Activated CD8-positive, alpha-beta memory T cell treated with anti-CD3 and anti-CD28 coated beads, Interleukin-2, amount 50 U/mL, for 4 hours (primary cell): ENCODE data around the gene CNTN6.
"Not testable (repeated sequence)": the region's sequence is repeated elsewhere in the genome, so short reads cannot be mapped to it uniquely, and the experiment has no call there.

ENCODE experiments used
- DNase-seq: peaks from one replicate; pipeline ENCODE4 v3.0.0-alpha.2; 2020

Gene CNTN6

GRCh38 chr3:1292571-1293071 is 199.8 kb downstream of the CNTN6 start:
- DNase-seq = no peak

- no peak for DNase-seq
Measured at GRCh38 chr3:1294586-1294985, 201.8 kb downstream of the CNTN6 start.

DNA sequence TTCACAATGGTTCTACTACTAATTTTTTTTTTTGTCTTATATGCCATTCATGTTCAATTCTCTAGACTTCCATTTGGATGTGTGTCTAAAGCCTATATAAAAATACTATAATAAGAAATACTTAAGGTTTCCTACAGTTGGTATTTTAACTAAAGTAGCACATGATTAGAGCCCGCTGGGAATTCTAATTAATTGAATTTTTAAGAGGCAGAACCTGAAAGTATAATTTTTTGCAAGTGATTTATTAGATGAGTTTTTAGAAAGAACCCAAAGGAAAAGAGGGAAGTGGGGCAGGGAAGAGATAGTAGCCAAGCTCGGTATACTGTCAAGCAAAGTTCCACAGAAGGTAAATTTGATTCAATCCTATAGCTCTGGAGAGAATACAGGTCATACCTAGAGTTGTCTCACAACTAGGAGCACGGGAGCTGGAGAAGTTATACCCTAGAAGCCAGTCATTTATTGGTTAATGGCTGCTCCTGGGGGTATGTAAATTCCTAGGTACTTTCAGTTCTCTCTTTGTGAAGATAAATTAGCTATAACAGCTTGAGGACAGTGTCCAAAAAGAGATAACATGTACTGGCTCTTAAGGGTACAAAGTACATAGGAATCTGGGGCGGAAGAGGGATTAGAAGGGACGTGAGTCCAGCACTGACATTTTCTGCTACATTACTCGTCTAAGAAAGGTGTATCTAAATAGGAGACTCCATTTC is 225.6 kb downstream of the CNTN6 start:
- DNase-seq = no peak

- DNase-seq = no peak
Measured at GRCh38 chr3:1326546-1326945, 233.7 kb downstream of the CNTN6 start.

GRCh38 chr3:1330107-1330506 is 237.3 kb downstream of the CNTN6 start:
- no peak for DNase-seq

DNA sequence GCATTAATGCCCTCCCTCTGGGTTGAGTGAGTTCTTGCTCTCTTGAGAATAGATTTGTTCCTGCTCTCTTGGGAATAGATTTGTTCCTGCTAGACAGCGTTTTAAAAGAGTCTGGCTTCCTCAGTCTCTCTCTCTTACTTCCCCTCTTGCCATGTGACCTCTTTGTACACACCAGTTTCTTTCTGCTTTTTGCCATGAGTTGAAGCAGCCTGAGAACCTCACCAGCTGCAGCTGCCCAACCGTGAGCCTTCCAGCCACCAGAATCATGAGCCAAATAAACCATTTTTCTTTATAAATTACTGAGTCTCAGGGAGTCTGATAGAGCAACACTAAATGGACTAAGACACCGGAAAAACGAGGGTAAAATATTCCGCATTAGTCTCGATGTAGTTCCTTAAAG is 253.6 kb downstream of the CNTN6 start:
- DNase-seq = no peak

DNA sequence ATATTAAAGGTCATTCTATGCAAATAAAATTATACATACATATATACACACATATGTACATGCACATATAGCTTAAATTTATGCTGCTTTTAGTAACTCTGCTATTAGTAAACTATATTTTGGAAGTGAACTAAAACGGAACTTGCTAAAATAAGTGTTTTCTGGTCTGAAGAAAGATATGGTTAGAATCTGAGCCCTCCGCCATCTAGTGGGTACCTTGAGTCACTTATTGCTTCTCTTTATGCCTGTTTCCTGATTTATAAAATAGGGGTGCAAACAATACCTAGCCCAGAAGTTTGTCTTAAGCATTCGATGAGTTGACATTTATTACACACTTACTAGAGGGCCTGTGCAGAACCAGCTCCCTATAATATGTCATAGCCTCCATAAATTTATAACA is 255.7 kb downstream of the CNTN6 start:
- DNase-seq = no peak

DNA sequence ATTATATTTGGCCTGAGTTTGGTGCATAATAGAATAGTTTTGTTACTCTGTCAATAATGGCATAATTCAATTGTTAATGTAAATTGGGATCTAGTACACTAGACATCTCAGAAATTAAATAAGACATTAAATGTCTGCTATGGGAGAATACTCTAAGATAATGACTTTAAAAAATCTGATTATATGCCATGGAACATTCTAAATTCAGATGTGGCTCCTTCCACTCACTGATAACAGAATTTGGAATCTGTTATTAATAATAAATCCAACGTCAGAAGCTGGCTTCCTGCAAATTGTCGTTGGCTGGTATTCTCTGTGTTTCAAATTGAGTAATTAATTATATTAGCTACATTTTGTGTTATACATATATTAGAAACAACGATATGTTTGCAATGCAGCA is 258.1 kb downstream of the CNTN6 start:
- DNase-seq = no peak

DNA sequence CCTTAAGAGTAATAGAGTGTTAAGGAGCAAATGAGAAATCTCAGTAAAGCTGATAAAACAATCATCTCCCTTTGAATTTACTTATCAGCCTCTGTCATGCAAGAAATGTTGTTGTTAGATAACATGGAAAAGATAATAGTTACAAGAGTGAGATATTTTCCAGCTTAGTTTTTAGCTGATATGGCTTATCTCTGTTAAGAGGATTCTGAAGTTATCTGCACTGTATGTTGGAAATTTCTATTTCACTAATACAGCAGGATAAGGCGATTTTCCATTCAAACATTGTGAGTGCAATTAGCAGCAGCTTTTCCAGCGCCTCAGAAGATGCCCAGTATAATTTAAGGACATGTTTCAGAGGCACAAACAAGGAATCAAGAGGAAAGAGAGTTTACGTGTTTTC is 262.9 kb downstream of the CNTN6 start:
- DNase-seq = no peak

- no peak for DNase-seq
Measured at GRCh38 chr3:1356101-1356500, 263.3 kb downstream of the CNTN6 start.

DNA sequence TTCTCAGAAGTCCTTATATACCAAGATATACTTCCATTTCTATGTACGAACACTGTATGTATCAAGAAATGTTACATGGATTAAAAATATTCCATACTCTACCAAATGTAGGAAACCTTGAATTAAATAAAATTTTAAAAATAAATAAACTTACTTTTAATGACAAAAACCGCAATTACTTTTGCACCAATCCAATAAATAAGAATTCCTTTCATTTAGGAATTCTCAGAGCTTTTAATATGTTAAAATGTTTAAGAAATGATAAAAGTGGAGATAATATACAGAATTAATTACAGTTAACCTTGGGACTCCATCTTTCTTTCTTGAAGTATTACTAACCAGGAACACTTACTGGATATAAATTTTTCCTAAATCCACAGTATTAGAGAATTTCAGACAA is 272.7 kb downstream of the CNTN6 start:
- no peak for DNase-seq

- DNase-seq = no peak
Measured at GRCh38 chr3:1374471-1374870, 281.6 kb downstream of the CNTN6 start.

DNA sequence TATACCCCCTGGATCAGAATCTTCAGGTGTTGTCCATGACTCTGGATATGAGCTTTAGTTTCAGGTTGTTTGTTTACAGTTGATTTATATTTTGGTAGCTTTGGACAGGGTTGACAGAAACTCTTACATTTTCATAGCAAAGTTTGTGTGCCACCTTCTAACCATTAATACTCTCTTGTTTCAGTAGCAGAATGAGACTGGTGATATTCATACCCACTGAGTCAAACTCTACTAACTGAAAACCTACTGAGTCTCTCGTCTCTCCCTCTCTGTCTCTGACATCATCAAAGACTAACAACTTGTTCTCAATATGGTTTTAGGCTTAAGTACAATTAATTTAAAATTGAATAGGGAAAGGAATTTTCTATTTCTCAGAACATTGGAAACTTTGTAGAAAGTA is 282.3 kb downstream of the CNTN6 start:
- no peak for DNase-seq

GRCh38 chr3:1380926-1381646 is 288.3 kb downstream of the CNTN6 start:
- DNase-seq = no peak

- no peak for DNase-seq
Measured at GRCh38 chr3:1381647-1382036, 288.8 kb downstream of the CNTN6 start.

DNA sequence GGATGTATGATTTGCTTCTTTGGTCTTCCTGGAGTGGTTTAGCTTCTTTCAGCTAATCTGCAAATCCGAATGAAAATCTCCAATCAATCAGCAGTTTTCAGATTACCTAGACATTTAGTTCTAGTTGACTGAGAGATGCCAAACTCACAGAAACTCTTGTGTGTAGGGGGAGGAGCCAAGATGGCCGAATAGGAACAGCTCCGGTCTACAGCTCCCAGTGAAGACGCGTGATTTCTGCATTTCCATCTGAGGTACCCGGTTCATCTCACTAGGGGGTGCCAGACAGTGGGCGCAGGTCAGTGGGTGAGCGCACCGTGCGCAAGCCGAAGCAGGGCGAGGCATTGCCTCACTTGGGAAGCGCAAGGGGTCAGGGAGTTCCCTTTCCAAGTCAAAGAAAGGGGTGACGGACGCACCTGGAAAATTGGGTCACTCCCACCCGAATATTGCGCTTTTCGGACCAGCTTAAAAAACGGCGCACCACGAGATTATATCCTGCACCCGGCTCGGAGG is 294.6 kb downstream of the CNTN6 start:
- DNase-seq = not testable (repeated sequence)

- DNase-seq = no peak
Measured at GRCh38 chr3:1394188-1394587, 301.4 kb downstream of the CNTN6 start.

DNA sequence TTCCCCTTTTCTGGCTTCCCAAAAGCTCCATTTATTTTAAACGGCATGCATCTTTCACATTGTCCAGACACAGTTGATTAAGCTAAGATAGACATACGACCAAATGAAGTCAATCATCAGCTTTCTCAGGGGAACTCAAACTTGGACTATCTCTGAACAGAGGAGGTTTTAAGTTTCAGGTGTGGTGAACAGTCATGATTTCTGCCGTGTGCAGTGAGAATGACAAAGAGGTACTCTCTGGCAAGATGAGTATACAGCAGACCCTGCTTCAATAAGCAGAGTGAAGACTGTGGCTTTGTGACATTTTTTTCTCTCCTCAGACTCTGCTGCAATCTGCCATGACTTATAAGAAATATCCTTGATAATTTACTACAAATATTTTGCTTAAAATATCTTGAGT is 307.7 kb downstream of the CNTN6 start:
- no peak for DNase-seq

DNA sequence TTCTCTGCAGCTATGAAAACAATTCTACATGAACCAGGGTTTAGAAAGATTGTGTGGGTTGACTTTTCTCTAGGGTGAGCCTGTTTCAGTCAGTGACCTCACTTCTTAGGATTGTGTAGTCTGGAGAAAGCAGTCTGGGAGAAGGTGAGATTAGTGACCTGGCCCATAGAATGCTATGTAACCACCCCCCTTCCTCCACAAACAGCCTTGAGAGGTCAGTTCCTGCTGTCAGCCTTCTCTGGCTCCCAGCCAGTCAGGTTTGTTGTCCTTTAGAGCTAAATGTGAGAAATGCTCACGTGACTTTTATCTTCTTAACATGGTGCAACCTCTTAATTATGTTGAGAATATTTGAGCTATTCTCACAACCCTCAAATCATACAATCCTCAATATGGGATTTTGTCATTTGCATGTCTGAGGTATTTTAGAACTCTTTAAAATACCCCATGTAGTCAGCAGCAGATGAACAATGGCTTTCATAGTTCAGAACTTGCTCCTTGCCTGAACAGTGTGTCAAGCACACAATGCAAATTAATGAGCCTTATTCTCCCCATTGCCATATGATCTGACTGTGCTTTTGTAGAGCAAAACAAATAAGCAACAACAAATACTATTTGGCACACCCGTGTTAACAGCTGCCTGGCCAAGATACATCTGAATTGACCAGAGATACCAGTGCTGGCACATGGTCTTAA is 311.6 kb downstream of the CNTN6 start:
- no peak for DNase-seq

GRCh38 chr3:1406250-1406649 is 313.4 kb downstream of the CNTN6 start:
- DNase-seq = no peak

DNA sequence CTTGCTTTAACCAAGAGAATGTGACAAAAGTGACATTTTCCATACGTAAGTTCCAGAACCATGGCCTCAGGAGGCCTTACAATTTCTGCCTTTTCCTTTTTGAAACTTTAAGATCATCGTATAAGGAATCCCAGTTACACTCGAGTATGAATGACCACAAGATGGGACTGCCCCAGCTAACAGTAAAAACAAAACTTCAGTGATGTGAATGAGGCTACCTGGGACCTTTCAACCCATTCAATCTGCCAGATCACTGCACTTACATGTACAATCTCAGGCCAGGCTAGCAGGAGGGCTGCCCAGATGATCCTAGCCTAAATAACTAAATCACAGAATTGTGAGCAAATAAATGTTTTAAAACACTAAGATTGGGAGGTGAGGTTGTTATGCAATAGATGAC is 328.8 kb downstream of the CNTN6 start:
- no peak for DNase-seq

DNA sequence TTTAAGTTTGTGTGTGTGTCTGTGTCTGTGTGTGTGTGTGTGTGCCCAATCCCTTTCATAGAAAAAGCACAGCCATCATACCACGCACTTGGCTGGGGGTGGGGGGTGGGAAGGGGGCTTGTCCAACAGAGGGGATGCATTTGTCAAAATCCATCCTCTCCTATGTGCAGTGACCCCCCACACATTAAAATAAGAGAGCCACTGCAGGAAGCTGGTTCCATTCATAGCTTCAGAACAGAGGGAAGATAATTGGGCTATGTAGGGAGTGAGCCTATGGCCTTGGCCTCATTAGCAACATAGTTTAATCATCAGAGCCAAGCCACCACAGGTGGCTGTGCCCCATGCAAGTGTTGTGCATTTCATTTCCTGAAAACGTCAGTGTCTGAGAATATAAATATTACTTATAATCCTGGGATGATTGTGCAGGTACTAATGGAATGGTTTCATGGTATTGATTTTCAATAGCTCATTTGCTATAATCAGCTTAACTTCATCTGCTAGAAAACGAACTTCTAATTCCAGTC is 330.8 kb downstream of the CNTN6 start:
- no peak for DNase-seq

- DNase-seq = no peak
Measured at GRCh38 chr3:1439395-1439794, 346.6 kb downstream of the CNTN6 start.

- no peak for DNase-seq
Measured at GRCh38 chr3:1442271-1442670, 349.4 kb downstream of the CNTN6 start.
